ENCODE data around the gene DEXI.
A peak's percentile ranks its signal among the peaks of the same experiment; 100 is the strongest.

Gene DEXI

GRCh38 chr16:10984509-10984908 is 42.2 kb upstream of the DEXI start:
- peak; percentile 40 to 49 for DNase-seq (ENCODE audit: low read depth in 2 of 2)
- no peak overlapping the region for H3K4me3 ChIP-seq (replicated peaks in 1 of 2; ENCODE audit: low read depth in 2 of 2, low read length in 2 of 2)
- TF ChIP-seq CTCF (IDR thresholded peaks at IDR 0.05; ENCODE audit: low read depth, low read length) = no peak

DNA sequence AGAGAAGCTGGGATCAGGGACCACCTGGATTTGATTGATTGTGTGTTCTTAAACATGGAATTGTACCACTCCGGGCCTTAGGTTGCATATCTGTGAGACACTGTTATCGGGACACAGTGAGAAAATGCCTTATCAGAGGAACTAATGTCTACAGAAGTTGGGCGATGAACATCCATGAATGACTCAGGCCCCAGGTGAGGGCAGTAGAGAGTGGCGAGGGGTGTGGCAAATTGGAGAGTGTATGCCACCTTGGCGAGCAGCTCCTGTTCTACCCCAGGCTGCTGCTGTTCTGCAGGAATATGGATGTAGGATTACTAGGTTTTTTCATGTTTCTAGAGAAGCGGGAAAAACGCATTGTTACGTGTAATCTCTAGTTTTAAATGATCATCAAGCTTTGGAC is 40.9 kb upstream of the DEXI start:
- H3K4me3 ChIP-seq (replicated peaks in 1 of 2; ENCODE audit: low read depth in 2 of 2, low read length in 2 of 2) = no peak overlapping the region
- no peak for TF ChIP-seq CTCF (IDR thresholded peaks at IDR 0.05; ENCODE audit: low read depth, low read length)
- no peak for DNase-seq (ENCODE audit: low read depth in 2 of 2)

DNA sequence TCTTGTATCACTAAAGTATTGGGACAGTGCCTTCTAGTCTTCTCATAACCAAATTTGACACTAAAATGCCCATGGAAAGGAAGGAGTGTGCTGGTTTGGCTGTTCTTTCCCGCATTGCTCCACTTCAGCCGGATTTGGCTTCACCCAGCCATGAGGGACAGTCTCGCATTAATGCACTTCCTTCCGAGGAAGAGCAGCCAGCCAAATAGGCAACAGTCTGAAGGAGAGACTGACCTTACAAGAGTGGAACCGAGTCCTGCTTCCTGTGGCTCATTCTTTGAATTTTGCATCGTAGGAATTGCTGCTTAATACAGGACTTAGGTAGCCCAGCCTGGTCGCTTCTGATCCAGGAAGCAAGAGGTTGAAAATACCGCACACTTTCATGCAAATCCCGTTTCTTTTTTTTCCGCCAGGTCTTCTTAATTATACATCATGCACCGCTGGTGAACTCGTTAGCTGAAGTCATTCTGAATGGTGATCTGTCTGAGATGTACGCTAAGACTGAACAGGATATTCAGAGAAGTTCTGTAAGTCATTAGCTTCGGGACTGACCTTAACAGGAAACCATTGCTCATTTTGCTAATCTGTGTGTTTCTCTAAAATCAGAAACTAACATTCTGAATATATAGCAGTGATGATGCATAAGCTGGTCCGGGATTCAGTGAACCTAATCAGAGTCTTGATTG is 40.3 kb upstream of the DEXI start:
- no peak overlapping the region for H3K4me3 ChIP-seq (replicated peaks in 1 of 2; ENCODE audit: low read depth in 2 of 2, low read length in 2 of 2)
- no peak for DNase-seq (ENCODE audit: low read depth in 2 of 2)
- no peak for TF ChIP-seq CTCF (IDR thresholded peaks at IDR 0.05; ENCODE audit: low read depth, low read length)

DNA sequence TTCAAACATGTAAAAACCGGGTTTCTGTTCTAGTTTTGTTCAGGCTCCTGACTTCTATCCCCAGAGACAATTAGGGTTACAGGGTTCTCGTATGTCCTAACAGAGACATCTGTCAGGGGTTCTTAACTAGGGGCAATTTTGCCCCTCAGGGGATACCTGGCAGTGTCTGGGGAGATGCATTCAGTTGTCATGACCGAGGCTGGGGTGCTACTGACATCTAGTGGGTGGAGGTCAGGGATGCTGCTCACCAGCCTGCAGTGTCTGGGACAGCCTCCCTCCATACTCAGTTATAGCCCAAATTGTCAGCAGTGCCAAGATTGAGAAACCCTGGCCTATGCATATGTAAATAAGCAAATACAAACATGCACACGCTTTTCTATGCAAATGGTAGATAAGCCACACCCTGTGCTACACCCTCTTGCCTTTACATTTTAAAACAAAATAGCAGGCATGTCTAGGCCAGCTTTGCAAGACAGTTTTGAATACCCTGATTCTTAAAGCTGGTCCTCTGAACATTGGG is 39.5 kb upstream of the DEXI start:
- no peak for DNase-seq (ENCODE audit: low read depth in 2 of 2)
- no peak overlapping the region for H3K4me3 ChIP-seq (replicated peaks in 1 of 2; ENCODE audit: low read depth in 2 of 2, low read length in 2 of 2)
- peak; percentile 37 for TF ChIP-seq CTCF (IDR thresholded peaks at IDR 0.05; ENCODE audit: low read depth, low read length)

DNA sequence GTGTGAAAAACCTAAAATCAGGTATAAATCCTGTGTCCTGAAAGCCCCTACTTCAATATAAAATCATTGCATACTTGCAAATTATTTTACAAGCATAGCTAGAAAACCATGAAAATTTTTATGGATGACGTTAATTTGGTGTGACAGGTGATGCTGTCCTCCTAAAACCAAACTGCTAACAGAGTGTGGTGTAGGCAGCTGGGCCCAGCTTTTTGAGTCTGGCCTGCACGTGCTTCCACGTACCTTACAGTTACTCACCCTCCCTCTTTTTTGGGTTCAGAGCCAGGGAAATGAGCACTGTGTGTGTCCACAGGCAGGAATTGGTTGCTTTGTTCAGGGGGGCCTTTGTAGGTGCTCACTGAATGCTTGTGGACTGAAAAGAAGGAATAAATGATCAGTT is 38.5 kb upstream of the DEXI start:
- TF ChIP-seq CTCF (IDR thresholded peaks at IDR 0.05; ENCODE audit: low read depth, low read length) = no peak
- H3K4me3 ChIP-seq (replicated peaks in 1 of 2; ENCODE audit: low read depth in 2 of 2, low read length in 2 of 2) = no peak overlapping the region
- no peak for DNase-seq (ENCODE audit: low read depth in 2 of 2)

- no peak for TF ChIP-seq CTCF (IDR thresholded peaks at IDR 0.05; ENCODE audit: low read depth, low read length)
- H3K4me3 ChIP-seq (replicated peaks in 1 of 2; ENCODE audit: low read depth in 2 of 2, low read length in 2 of 2) = no peak overlapping the region
- DNase-seq (ENCODE audit: low read depth in 2 of 2) = peak; percentile 36 to 72
Observed at GRCh38 chr16:10979717-10980601, 37.7 kb upstream of the DEXI start.

All from cardiac fibroblast (primary cell).